Measurements from ENCODE around the gene MTUS2.
"Not testable (repeated sequence)": the region's sequence is repeated elsewhere in the genome, so short reads cannot be mapped to it uniquely, and the experiment has no call there.

Gene MTUS2

GRCh38 chr13:29362849-29363604, 542.9 kb downstream of the MTUS2 start:
- Mint-ChIP-seq H3K27me3 (peaks cover 14% of the 10 kb centered on the region), H3K36me3 (ENCODE audit: low read depth) (no peaks in the 10 kb centered on the region), H3K9me3 (no peaks in the 10 kb centered on the region), H3K27ac (no peak overlapping the region), H3K4me3 (no peak overlapping the region), H3K4me1 (ENCODE audit: low read depth) (no peaks in the 10 kb centered on the region)

- no peaks in the 10 kb centered on the region for H3K9me3 Mint-ChIP-seq
- no peak overlapping the region for H3K4me3 Mint-ChIP-seq
- H3K4me1 Mint-ChIP-seq (ENCODE audit: low read depth) = no peaks in the 10 kb centered on the region
Measured at GRCh38 chr13:29369060-29369743, 549.1 kb downstream of the MTUS2 start.

GRCh38 chr13:29379281-29379680, 559.1 kb downstream of the MTUS2 start:
- H3K4me3 Mint-ChIP-seq = no peak overlapping the region
- H3K27ac Mint-ChIP-seq = no peak overlapping the region
- no peaks in the 10 kb centered on the region for H3K4me1 Mint-ChIP-seq (ENCODE audit: low read depth)
- H3K9me3 Mint-ChIP-seq = peaks cover 4% of the 10 kb centered on the region
- H3K27me3 Mint-ChIP-seq = peaks cover 18% of the 10 kb centered on the region
- no peaks in the 10 kb centered on the region for H3K36me3 Mint-ChIP-seq (ENCODE audit: low read depth)

More at GRCh38 chr13:29369060-29369743, 549.1 kb downstream of the MTUS2 start:
- Mint-ChIP-seq H3K36me3 (ENCODE audit: low read depth) (no peaks in the 10 kb centered on the region), H3K27me3 (peaks cover 10% of the 10 kb centered on the region), H3K27ac (no peak overlapping the region)

GRCh38 chr13:29379865-29380264, 559.7 kb downstream of the MTUS2 start:
- no peak overlapping the region for H3K4me3 Mint-ChIP-seq
- peaks cover 4% of the 10 kb centered on the region for H3K9me3 Mint-ChIP-seq
- H3K27me3 Mint-ChIP-seq = peaks cover 18% of the 10 kb centered on the region
- no peak overlapping the region for H3K27ac Mint-ChIP-seq
- no peaks in the 10 kb centered on the region for H3K36me3 Mint-ChIP-seq (ENCODE audit: low read depth)
- no peaks in the 10 kb centered on the region for H3K4me1 Mint-ChIP-seq (ENCODE audit: low read depth)

GRCh38 chr13:29382021-29382420, 561.9 kb downstream of the MTUS2 start:
- Mint-ChIP-seq H3K27ac (no peak overlapping the region), H3K27me3 (peaks cover 13% of the 10 kb centered on the region), H3K4me3 (no peak overlapping the region), H3K9me3 (peaks cover 4% of the 10 kb centered on the region), H3K36me3 (ENCODE audit: low read depth) (no peaks in the 10 kb centered on the region), H3K4me1 (ENCODE audit: low read depth) (no peaks in the 10 kb centered on the region)

- H3K27ac Mint-ChIP-seq = no peak overlapping the region
- no peaks in the 10 kb centered on the region for H3K36me3 Mint-ChIP-seq (ENCODE audit: low read depth)
- no peak overlapping the region for H3K4me3 Mint-ChIP-seq
- no peaks in the 10 kb centered on the region for H3K4me1 Mint-ChIP-seq (ENCODE audit: low read depth)
- no peaks in the 10 kb centered on the region for H3K9me3 Mint-ChIP-seq
- H3K27me3 Mint-ChIP-seq = peaks cover 7% of the 10 kb centered on the region
Measured at GRCh38 chr13:29383476-29383875, 563.3 kb downstream of the MTUS2 start.

GRCh38 chr13:29384466-29384865, 564.3 kb downstream of the MTUS2 start:
- Mint-ChIP-seq H3K27ac (no peak overlapping the region), H3K9me3 (no peaks in the 10 kb centered on the region), H3K4me3 (no peak overlapping the region), H3K36me3 (ENCODE audit: low read depth) (no peaks in the 10 kb centered on the region), H3K4me1 (ENCODE audit: low read depth) (no peaks in the 10 kb centered on the region), H3K27me3 (peaks cover 3% of the 10 kb centered on the region)

GRCh38 chr13:29384871-29385270, 564.7 kb downstream of the MTUS2 start:
- Mint-ChIP-seq H3K27ac (no peak overlapping the region), H3K4me1 (ENCODE audit: low read depth) (no peaks in the 10 kb centered on the region), H3K36me3 (ENCODE audit: low read depth) (no peaks in the 10 kb centered on the region), H3K4me3 (no peak overlapping the region), H3K9me3 (no peaks in the 10 kb centered on the region), H3K27me3 (peaks cover 3% of the 10 kb centered on the region)

- Mint-ChIP-seq H3K27ac (no peak overlapping the region), H3K4me1 (ENCODE audit: low read depth) (no peaks in the 10 kb centered on the region), H3K4me3 (no peak overlapping the region), H3K9me3 (no peaks in the 10 kb centered on the region), H3K27me3 (peaks cover 3% of the 10 kb centered on the region), H3K36me3 (ENCODE audit: low read depth) (no peaks in the 10 kb centered on the region)
Measured at GRCh38 chr13:29386246-29386645, 566.1 kb downstream of the MTUS2 start.

GRCh38 chr13:29390598-29390997, 570.5 kb downstream of the MTUS2 start:
- H3K27me3 Mint-ChIP-seq = peaks cover 22% of the 10 kb centered on the region
- H3K4me1 Mint-ChIP-seq (ENCODE audit: low read depth); H3K36me3 Mint-ChIP-seq (ENCODE audit: low read depth); H3K27ac Mint-ChIP-seq; H3K4me3 Mint-ChIP-seq; H3K9me3 Mint-ChIP-seq: not testable (repeated sequence)

- Mint-ChIP-seq H3K27me3 (peaks cover 31% of the 10 kb centered on the region), H3K4me3 (no peak overlapping the region), H3K4me1 (ENCODE audit: low read depth) (no peaks in the 10 kb centered on the region), H3K36me3 (ENCODE audit: low read depth) (no peaks in the 10 kb centered on the region), H3K9me3 (no peaks in the 10 kb centered on the region), H3K27ac (no peak overlapping the region)
Measured at GRCh38 chr13:29396446-29396845, 576.3 kb downstream of the MTUS2 start.

- Mint-ChIP-seq H3K36me3 (ENCODE audit: low read depth) (no peaks in the 10 kb centered on the region), H3K27me3 (peaks cover 31% of the 10 kb centered on the region), H3K27ac (no peak overlapping the region), H3K4me1 (ENCODE audit: low read depth) (no peaks in the 10 kb centered on the region), H3K9me3 (no peaks in the 10 kb centered on the region), H3K4me3 (no peak overlapping the region)
Measured at GRCh38 chr13:29397265-29397664, 577.1 kb downstream of the MTUS2 start.

- H3K4me3 Mint-ChIP-seq = no peak overlapping the region
- H3K9me3 Mint-ChIP-seq = no peaks in the 10 kb centered on the region
- peaks cover 5% of the 10 kb centered on the region for H3K27me3 Mint-ChIP-seq
- H3K4me1 Mint-ChIP-seq (ENCODE audit: low read depth) = no peaks in the 10 kb centered on the region
- no peaks in the 10 kb centered on the region for H3K36me3 Mint-ChIP-seq (ENCODE audit: low read depth)
- H3K27ac Mint-ChIP-seq = no peak overlapping the region
Measured at GRCh38 chr13:29402166-29402636, 582.1 kb downstream of the MTUS2 start.

- Mint-ChIP-seq H3K36me3 (ENCODE audit: low read depth) (no peaks in the 10 kb centered on the region), H3K27me3 (peaks cover 9% of the 10 kb centered on the region)
Measured at GRCh38 chr13:29405401-29405800, 585.3 kb downstream of the MTUS2 start.

GRCh38 chr13:29411481-29411880, 591.3 kb downstream of the MTUS2 start:
- Mint-ChIP-seq H3K4me3 (no peak overlapping the region), H3K9me3 (peaks cover 3% of the 10 kb centered on the region), H3K4me1 (ENCODE audit: low read depth) (no peaks in the 10 kb centered on the region), H3K27ac (no peak overlapping the region), H3K36me3 (ENCODE audit: low read depth) (no peaks in the 10 kb centered on the region), H3K27me3 (peaks cover 13% of the 10 kb centered on the region)

More at GRCh38 chr13:29405401-29405800, 585.3 kb downstream of the MTUS2 start:
- Mint-ChIP-seq H3K4me3 (no peak overlapping the region), H3K4me1 (ENCODE audit: low read depth) (no peaks in the 10 kb centered on the region), H3K27ac (no peak overlapping the region), H3K9me3 (no peaks in the 10 kb centered on the region)

Data from stimulated activated naive CD8-positive, alpha-beta T cell treated with anti-CD3 and anti-CD28 coated beads, Interleukin-15, Interleukin-2, amounts not matched to agents 100 ng/mL and 50 ng/mL, for 24 hours (primary cell).